ENCODE measurements around the gene WDR13.
"Not testable (repeated sequence)": the region's sequence is repeated elsewhere in the genome, so short reads cannot be mapped to it uniquely, and the experiment has no call there.

Gene WDR13

GRCh38 chrX:48626401-48627298, 29.4 kb downstream of the WDR13 start:
- no peak overlapping the region for H3K27ac ChIP-seq (ENCODE audit: low read length)
- peaks cover 0 to 2% of the 10 kb centered on the region in 2 donors for H3K4me1 ChIP-seq (ENCODE audit: control insufficient read depth in 1 of 2, insufficient read depth in 2 of 2, low read length in 2 of 2)
- no peaks in the 10 kb centered on the region for H3K9me3 ChIP-seq (ENCODE audit: control insufficient read depth in 1 of 2, low read length in 2 of 2)
- no peak overlapping the region for H3K4me3 ChIP-seq (ENCODE audit: low read depth in 1 of 2, low read length in 2 of 2)
- no peaks in the 10 kb centered on the region for H3K27me3 ChIP-seq (ENCODE audit: low read depth, low read length)
- H3K36me3 ChIP-seq (ENCODE audit: control insufficient read depth in 1 of 2, insufficient read depth in 2 of 2, low read length in 2 of 2) = no peaks in the 10 kb centered on the region

GRCh38 chrX:48631376-48632090, 34.2 kb downstream of the WDR13 start:
- no peak overlapping the region for H3K27ac ChIP-seq (ENCODE audit: low read length)
- H3K4me3 ChIP-seq (ENCODE audit: low read depth in 1 of 2, low read length in 2 of 2) = peak overlapping the region in 1 of 2 donors; percentile 32
- H3K4me1 ChIP-seq (ENCODE audit: control insufficient read depth in 1 of 2, insufficient read depth in 2 of 2, low read length in 2 of 2) = peaks cover 0 to 6% of the 10 kb centered on the region in 2 donors
- H3K36me3 ChIP-seq (ENCODE audit: control insufficient read depth in 1 of 2, insufficient read depth in 2 of 2, low read length in 2 of 2) = no peaks in the 10 kb centered on the region
- H3K27me3 ChIP-seq (ENCODE audit: low read depth, low read length) = no peaks in the 10 kb centered on the region
- no peaks in the 10 kb centered on the region for H3K9me3 ChIP-seq (ENCODE audit: control insufficient read depth in 1 of 2, low read length in 2 of 2)

- Histone ChIP-seq H3K9me3 (ENCODE audit: control insufficient read depth in 1 of 2, low read length in 2 of 2) (no peaks in the 10 kb centered on the region), H3K4me3 (ENCODE audit: low read depth in 1 of 2, low read length in 2 of 2) (no peak overlapping the region)
Measured at GRCh38 chrX:48632207-48632606, 34.9 kb downstream of the WDR13 start.

GRCh38 chrX:48636301-48636700, 39.0 kb downstream of the WDR13 start:
- no peaks in the 10 kb centered on the region for H3K9me3 ChIP-seq (ENCODE audit: control insufficient read depth in 1 of 2, low read length in 2 of 2)
- no peaks in the 10 kb centered on the region for H3K27me3 ChIP-seq (ENCODE audit: low read depth, low read length)
- H3K27ac ChIP-seq (ENCODE audit: low read length) = no peak overlapping the region
- no peaks in the 10 kb centered on the region for H3K36me3 ChIP-seq (ENCODE audit: control insufficient read depth in 1 of 2, insufficient read depth in 2 of 2, low read length in 2 of 2)
- H3K4me3 ChIP-seq (ENCODE audit: low read depth in 1 of 2, low read length in 2 of 2) = no peak overlapping the region
- H3K4me1 ChIP-seq (ENCODE audit: control insufficient read depth in 1 of 2, insufficient read depth in 2 of 2, low read length in 2 of 2) = peaks cover 0 to 6% of the 10 kb centered on the region in 2 donors

More at GRCh38 chrX:48632207-48632606, 34.9 kb downstream of the WDR13 start:
- Histone ChIP-seq H3K27ac (ENCODE audit: low read length) (no peak overlapping the region), H3K36me3 (ENCODE audit: control insufficient read depth in 1 of 2, insufficient read depth in 2 of 2, low read length in 2 of 2) (no peaks in the 10 kb centered on the region), H3K4me1 (ENCODE audit: control insufficient read depth in 1 of 2, insufficient read depth in 2 of 2, low read length in 2 of 2) (peaks cover 0 to 6% of the 10 kb centered on the region in 2 donors), H3K27me3 (ENCODE audit: low read depth, low read length) (no peaks in the 10 kb centered on the region)

- no peaks in the 10 kb centered on the region for H3K36me3 ChIP-seq (ENCODE audit: control insufficient read depth in 1 of 2, insufficient read depth in 2 of 2, low read length in 2 of 2)
- H3K4me3 ChIP-seq (ENCODE audit: low read depth in 1 of 2, low read length in 2 of 2) = no peak overlapping the region
- H3K9me3 ChIP-seq (ENCODE audit: control insufficient read depth in 1 of 2, low read length in 2 of 2) = no peaks in the 10 kb centered on the region
- peaks cover 0 to 3% of the 10 kb centered on the region in 2 donors for H3K4me1 ChIP-seq (ENCODE audit: control insufficient read depth in 1 of 2, insufficient read depth in 2 of 2, low read length in 2 of 2)
- no peak overlapping the region for H3K27ac ChIP-seq (ENCODE audit: low read length)
- no peaks in the 10 kb centered on the region for H3K27me3 ChIP-seq (ENCODE audit: low read depth, low read length)
Measured at GRCh38 chrX:48636776-48637175, 39.5 kb downstream of the WDR13 start.

GRCh38 chrX:48645669-48646068, 48.4 kb downstream of the WDR13 start:
- no peaks in the 10 kb centered on the region for H3K9me3 ChIP-seq (ENCODE audit: control insufficient read depth in 1 of 2, low read length in 2 of 2)
- no peak overlapping the region for H3K27ac ChIP-seq (ENCODE audit: low read length)

GRCh38 chrX:48648336-48648751, 51.1 kb downstream of the WDR13 start:
- Histone ChIP-seq H3K4me1 (ENCODE audit: control insufficient read depth in 1 of 2, insufficient read depth in 2 of 2, low read length in 2 of 2) (peaks cover 0 to 4% of the 10 kb centered on the region in 2 donors), H3K27ac (ENCODE audit: low read length) (no peak overlapping the region), H3K9me3 (ENCODE audit: control insufficient read depth in 1 of 2, low read length in 2 of 2) (no peaks in the 10 kb centered on the region), H3K27me3 (ENCODE audit: low read depth, low read length) (no peaks in the 10 kb centered on the region), H3K4me3 (ENCODE audit: low read depth in 1 of 2, low read length in 2 of 2) (no peak overlapping the region), H3K36me3 (ENCODE audit: control insufficient read depth in 1 of 2, insufficient read depth in 2 of 2, low read length in 2 of 2) (no peaks in the 10 kb centered on the region)

More at GRCh38 chrX:48645669-48646068, 48.4 kb downstream of the WDR13 start:
- Histone ChIP-seq H3K4me3 (ENCODE audit: low read depth in 1 of 2, low read length in 2 of 2) (no peak overlapping the region), H3K36me3 (ENCODE audit: control insufficient read depth in 1 of 2, insufficient read depth in 2 of 2, low read length in 2 of 2) (no peaks in the 10 kb centered on the region), H3K4me1 (ENCODE audit: control insufficient read depth in 1 of 2, insufficient read depth in 2 of 2, low read length in 2 of 2) (peaks cover 0 to 4% of the 10 kb centered on the region in 2 donors), H3K27me3 (ENCODE audit: low read depth, low read length) (no peaks in the 10 kb centered on the region)

- Histone ChIP-seq H3K27ac (ENCODE audit: low read length) (no peak overlapping the region), H3K4me3 (ENCODE audit: low read depth in 1 of 2, low read length in 2 of 2) (no peak overlapping the region), H3K36me3 (ENCODE audit: control insufficient read depth in 1 of 2, insufficient read depth in 2 of 2, low read length in 2 of 2) (no peaks in the 10 kb centered on the region), H3K9me3 (ENCODE audit: control insufficient read depth in 1 of 2, low read length in 2 of 2) (no peaks in the 10 kb centered on the region), H3K27me3 (ENCODE audit: low read depth, low read length) (no peaks in the 10 kb centered on the region), H3K4me1 (ENCODE audit: control insufficient read depth in 1 of 2, insufficient read depth in 2 of 2, low read length in 2 of 2) (peaks cover 0 to 4% of the 10 kb centered on the region in 2 donors)
Measured at GRCh38 chrX:48649102-48649501, 51.8 kb downstream of the WDR13 start.

- not testable (repeated sequence) for H3K27me3 ChIP-seq (ENCODE audit: low read depth, low read length); H3K36me3 ChIP-seq (ENCODE audit: control insufficient read depth in 1 of 2, insufficient read depth in 2 of 2, low read length in 2 of 2); H3K27ac ChIP-seq (ENCODE audit: low read length); H3K4me3 ChIP-seq (ENCODE audit: low read depth in 1 of 2, low read length in 2 of 2); H3K9me3 ChIP-seq (ENCODE audit: control insufficient read depth in 1 of 2, low read length in 2 of 2); H3K4me1 ChIP-seq (ENCODE audit: control insufficient read depth in 1 of 2, insufficient read depth in 2 of 2, low read length in 2 of 2)
Measured at GRCh38 chrX:48652055-48652579, 54.8 kb downstream of the WDR13 start.

GRCh38 chrX:48654746-48655145, 57.5 kb downstream of the WDR13 start:
- H3K9me3 ChIP-seq (ENCODE audit: control insufficient read depth in 1 of 2, low read length in 2 of 2); H3K36me3 ChIP-seq (ENCODE audit: control insufficient read depth in 1 of 2, insufficient read depth in 2 of 2, low read length in 2 of 2); H3K27ac ChIP-seq (ENCODE audit: low read length); H3K4me3 ChIP-seq (ENCODE audit: low read depth in 1 of 2, low read length in 2 of 2); H3K4me1 ChIP-seq (ENCODE audit: control insufficient read depth in 1 of 2, insufficient read depth in 2 of 2, low read length in 2 of 2); H3K27me3 ChIP-seq (ENCODE audit: low read depth, low read length): not testable (repeated sequence)
